NT2/D1 (cell line): ENCODE measurements around the gene KLK13.

Experiments
- SUZ12 ChIP-seq: IDR thresholded peaks from 2 replicates; pipeline ENCODE4 v1.6.1; 2011; ENCODE audit not compliant: insufficient read length, insufficient read depth; ENCODE audit errors: extremely low read depth
- YY1 ChIP-seq: IDR thresholded peaks from 2 replicates; pipeline ENCODE4 v1.6.1; 2011; ENCODE audit not compliant: insufficient read length, insufficient read depth
- ZNF274 ChIP-seq: IDR thresholded peaks from 2 replicates; pipeline ENCODE4 v1.6.1; 2011; ENCODE audit warnings: mild to moderate bottlenecking, low read depth, low read length

DNA sequence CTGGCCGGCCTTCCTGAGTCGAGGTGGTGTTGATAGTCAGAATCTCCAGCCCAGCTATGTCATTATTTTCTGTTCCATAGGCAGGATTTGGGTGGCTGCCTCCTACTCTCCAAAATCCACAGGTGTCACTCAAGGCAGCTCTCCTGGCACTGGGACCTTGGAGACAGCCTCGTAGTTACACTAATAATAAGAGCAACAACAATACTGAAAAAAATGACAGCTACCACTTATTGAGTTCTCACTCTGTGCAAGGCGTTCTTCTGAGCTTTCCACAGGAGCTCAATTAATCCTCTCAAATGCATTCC is 17.9 kb downstream of the KLK13 start:
- TF ChIP-seq SUZ12 (no peak), ZNF274 (no peak), YY1 (no peak)
